Naive thymus-derived CD4-positive, alpha-beta T cell (primary cell): ENCODE results near the gene ADGRG1. TPM values are rescaled to one million over a fixed set of nuclear protein-coding genes. Genes with fewer than 3 reads are reported as not detected.
A peak's percentile ranks its signal among the peaks of the same experiment; 100 is the strongest.

Experiments used
- ATAC-seq: fragments of 150-1000 bp; cut with Tn5 transposase; 2 replicates; pipeline ENCODE4 v1.10.0; 2021; ENCODE audit warnings: mild to moderate bottlenecking, moderate library complexity
- CTCF ChIA-PET: fragments of 350-600 bp; sonication (Branson Sonifier 250); formaldehyde crosslinking; loops from one replicate; lab custom pipeline; 2021; ENCODE audit warnings: antibody characterized with exemption; lab: Charles Lee
- POLR2A ChIA-PET: fragments of 350-600 bp; sonication (Branson Sonifier 250); formaldehyde crosslinking; loops from one replicate; lab custom pipeline; 2021; ENCODE audit warnings: antibody characterized with exemption, inconsistent platforms; lab: Charles Lee
- DNase-seq, 9 donors: peaks; one replicate each; pipeline versions ENCODE4 v3.0.0 to v3.0.0-alpha.2; 2020 to 2022; ENCODE audit warnings: mixed read lengths in 1 of 9
- H3K27ac ChIP-seq: one replicate; pipeline ENCODE4 v1.7.0; 2013; ENCODE audit warnings: mild to moderate bottlenecking, low read depth, low read length, moderate library complexity
- H3K27me3 ChIP-seq, 2 donors: one replicate each; pipeline ENCODE4 v1.7.0; 2013; ENCODE audit warnings: low read length in 2 of 2, mild to moderate bottlenecking in 2 of 2, moderate library complexity in 2 of 2; ENCODE audit not compliant: control insufficient read depth in 2 of 2, insufficient read depth in 2 of 2
- H3K36me3 ChIP-seq, 3 experiments: 1 replicate in 2 of 3; 2 replicates in 1 of 3; pipeline ENCODE4 v1.7.0; 2013; ENCODE audit warnings: low read length in 3 of 3, mild to moderate bottlenecking in 3 of 3, moderate library complexity in 1 of 3; ENCODE audit not compliant: insufficient read depth in 3 of 3, control insufficient read depth in 2 of 3
- H3K4me1 ChIP-seq, 2 donors: one replicate each; pipeline ENCODE4 v1.7.0; 2013; ENCODE audit warnings: low read length in 2 of 2, mild to moderate bottlenecking in 2 of 2, moderate library complexity in 1 of 2; ENCODE audit not compliant: control insufficient read depth in 2 of 2, insufficient read depth in 2 of 2
- H3K4me3 ChIP-seq: 2 replicates; pipeline ENCODE4 v1.7.0; 2013; ENCODE audit warnings: mild to moderate bottlenecking, low read length
- H3K9me3 ChIP-seq, 3 experiments: 1 replicate in 2 of 3; 2 replicates in 1 of 3; pipeline ENCODE4 v1.7.0; 2013; ENCODE audit warnings: low read length in 3 of 3; ENCODE audit not compliant: control insufficient read depth in 2 of 3
- H3K27ac Mint-ChIP-seq, 9 donors: one replicate each; pipeline ENCODE4 v1.8.0; 2020 to 2022; ENCODE audit warnings: mixed read lengths in 9 of 9, mild to moderate bottlenecking in 8 of 9, moderate library complexity in 5 of 9, inconsistent platforms in 2 of 9
- H3K27me3 Mint-ChIP-seq, 5 donors: one replicate each; pipeline ENCODE4 v1.8.0; 2021 to 2022; ENCODE audit warnings: mixed read lengths in 5 of 5, mild to moderate bottlenecking in 1 of 5
- H3K36me3 Mint-ChIP-seq, 5 donors: one replicate each; pipeline ENCODE4 v1.8.0; 2020 to 2022; ENCODE audit warnings: mixed read lengths in 5 of 5, mild to moderate bottlenecking in 3 of 5, inconsistent platforms in 1 of 5
- H3K4me1 Mint-ChIP-seq, 7 donors: one replicate each; pipeline ENCODE4 v1.8.0; 2020 to 2022; ENCODE audit warnings: mixed read lengths in 7 of 7, mild to moderate bottlenecking in 3 of 7, inconsistent platforms in 1 of 7
- H3K4me3 Mint-ChIP-seq, 10 donors: one replicate each; pipeline ENCODE4 v1.8.0; 2020 to 2022; ENCODE audit warnings: mild to moderate bottlenecking in 10 of 10, mixed read lengths in 10 of 10, moderate library complexity in 6 of 10, inconsistent platforms in 2 of 10
- H3K9me3 Mint-ChIP-seq, 11 donors: one replicate each; pipeline ENCODE4 v1.8.0; 2020 to 2022; ENCODE audit warnings: mixed read lengths in 11 of 11, mild to moderate bottlenecking in 4 of 11, inconsistent platforms in 1 of 11, moderate library complexity in 1 of 11
- intact Hi-C, 2 donors: fragments of 100-400 bp; cut with micrococcal nuclease; formaldehyde crosslinking; loops; one replicate each; pipeline ENCODE4 v1.15.1; 2023
- polyA plus RNA-seq, 2 donors: library from polyadenylated mRNA; unstranded; fragments of 300-500 nt; fragmentation: Illumina TruSeq; gene quantifications; one replicate each; pipeline ENCODE4 v1.2.3, GENCODE V29; 2021
- total RNA-seq, 6 experiments: library from RNA in 5 of 6; stranded (reverse) in 5 of 6; gene quantifications; 1 replicate in 5 of 6; 2 replicates in 1 of 6; pipeline ENCODE4 v1.2.3 and lab custom pipeline; 2021 to 2026

ADGRG1 gene
- total and polyA plus RNA-seq, 7 experiments from 2014 or later = 0.07 to 96.0 (median 1.5) TPM

GRCh38 chr16:57679016-57679415 lies 50.6 kb downstream of the ADGRG1 start:
- Mint-ChIP-seq H3K36me3 (no peaks in the 10 kb centered on the region), H3K4me3 (no peak overlapping the region), H3K9me3 (no peaks in the 10 kb centered on the region), H3K27me3 (peaks cover 0 to 8% (median 0%) of the 10 kb centered on the region in 5 donors), H3K27ac (no peak overlapping the region), H3K4me1 (peaks cover 0 to 8% (median 0%) of the 10 kb centered on the region in 7 donors)
- H3K4me1 ChIP-seq = no peaks in the 10 kb centered on the region
- DNase-seq = no peak
- no peaks in the 10 kb centered on the region for H3K27me3 ChIP-seq
- intact Hi-C loops = no loop called here
- no peaks in the 10 kb centered on the region for H3K9me3 ChIP-seq
- no peak overlapping the region for H3K4me3 ChIP-seq
- ChIA-PET CTCF (interaction anchor here (1.3 kb wide), 1 partner anchor 31 kb away, joined by 3 read pairs; no protein-coding TSS in a partner anchor), POLR2A (interaction anchor here (1.1 kb wide), 1 partner anchor 32 kb away, joined by 3 read pairs; no protein-coding TSS in a partner anchor)
- no peaks in the 10 kb centered on the region for H3K36me3 ChIP-seq
- no peak for ATAC-seq
- no peak overlapping the region for H3K27ac ChIP-seq

GRCh38 chr16:57679767-57680482 lies 51.5 kb downstream of the ADGRG1 start:
- Mint-ChIP-seq H3K4me3 (no peak overlapping the region), H3K27ac (no peak overlapping the region), H3K27me3 (peaks cover 0 to 7% (median 0%) of the 10 kb centered on the region in 5 donors), H3K9me3 (no peaks in the 10 kb centered on the region), H3K4me1 (peaks cover 0 to 8% (median 0%) of the 10 kb centered on the region in 7 donors), H3K36me3 (no peaks in the 10 kb centered on the region)
- H3K36me3 ChIP-seq = no peaks in the 10 kb centered on the region
- ChIA-PET CTCF (no interaction called here), POLR2A (no interaction called here)
- intact Hi-C loops = no loop called here
- DNase-seq (no peak), ATAC-seq (no peak)
- H3K4me3 ChIP-seq = no peak overlapping the region
- H3K27ac ChIP-seq = no peak overlapping the region
- no peaks in the 10 kb centered on the region for H3K9me3 ChIP-seq
- H3K4me1 ChIP-seq = no peaks in the 10 kb centered on the region
- H3K27me3 ChIP-seq = no peaks in the 10 kb centered on the region

- no peak overlapping the region for H3K27ac ChIP-seq
- H3K4me1 ChIP-seq = no peaks in the 10 kb centered on the region
- CTCF ChIA-PET = no interaction called here
- intact Hi-C loops = no loop called here
- H3K27me3 Mint-ChIP-seq = peaks cover 0 to 7% (median 0%) of the 10 kb centered on the region in 5 donors
- H3K9me3 Mint-ChIP-seq = no peaks in the 10 kb centered on the region
- no peak for ATAC-seq
- H3K4me3 ChIP-seq = no peak overlapping the region
- H3K27ac Mint-ChIP-seq = no peak overlapping the region
- peaks cover 0 to 8% (median 0%) of the 10 kb centered on the region in 7 donors for H3K4me1 Mint-ChIP-seq
- H3K36me3 ChIP-seq = no peaks in the 10 kb centered on the region
- DNase-seq = no peak
- no peaks in the 10 kb centered on the region for H3K36me3 Mint-ChIP-seq
- no peaks in the 10 kb centered on the region for H3K27me3 ChIP-seq
- no peak overlapping the region for H3K4me3 Mint-ChIP-seq
- H3K9me3 ChIP-seq = no peaks in the 10 kb centered on the region
- POLR2A ChIA-PET = no interaction called here
These were observed 52.5 kb downstream of the ADGRG1 start for GRCh38 chr16:57680842-57681375.

- Mint-ChIP-seq H3K27me3 (peaks cover 0 to 2% (median 0%) of the 10 kb centered on the region in 5 donors), H3K36me3 (no peaks in the 10 kb centered on the region), H3K4me1 (peaks cover 0 to 8% (median 0%) of the 10 kb centered on the region in 7 donors), H3K4me3 (no peak overlapping the region), H3K27ac (no peak overlapping the region), H3K9me3 (no peaks in the 10 kb centered on the region)
- H3K27ac ChIP-seq = no peak overlapping the region
- DNase-seq (no peak), ATAC-seq (no peak)
- CTCF ChIA-PET = no interaction called here
- H3K4me1 ChIP-seq = no peaks in the 10 kb centered on the region
- H3K9me3 ChIP-seq = no peaks in the 10 kb centered on the region
- POLR2A ChIA-PET = no interaction called here
- no peaks in the 10 kb centered on the region for H3K36me3 ChIP-seq
- no peaks in the 10 kb centered on the region for H3K27me3 ChIP-seq
- no peak overlapping the region for H3K4me3 ChIP-seq
- intact Hi-C loops = no loop called here
These were observed 53.7 kb downstream of the ADGRG1 start for GRCh38 chr16:57681950-57682728.

- ChIA-PET CTCF (no interaction called here), POLR2A (no interaction called here)
- H3K36me3 ChIP-seq = no peaks in the 10 kb centered on the region
- no peak overlapping the region for H3K4me3 Mint-ChIP-seq
- H3K9me3 ChIP-seq = no peaks in the 10 kb centered on the region
- peaks cover 0 to 8% (median 0%) of the 10 kb centered on the region in 7 donors for H3K4me1 Mint-ChIP-seq
- peak overlapping the region in 1 of 9 donors; percentile 6 for H3K27ac Mint-ChIP-seq
- ATAC-seq (no peak), DNase-seq (no peak)
- intact Hi-C loops = no loop called here
- H3K9me3 Mint-ChIP-seq = no peaks in the 10 kb centered on the region
- no peak overlapping the region for H3K4me3 ChIP-seq
- no peaks in the 10 kb centered on the region for H3K27me3 Mint-ChIP-seq
- no peaks in the 10 kb centered on the region for H3K4me1 ChIP-seq
- H3K27ac ChIP-seq = no peak overlapping the region
- no peaks in the 10 kb centered on the region for H3K27me3 ChIP-seq
- no peaks in the 10 kb centered on the region for H3K36me3 Mint-ChIP-seq
These were observed 54.6 kb downstream of the ADGRG1 start for GRCh38 chr16:57682809-57683635.
